GM12865 (cell line): ENCODE measurements around the gene EPB41L2.

Source experiments
- DNase-seq: peaks from one replicate; pipeline ENCODE4 v3.0.0; 2010; ENCODE audit warnings: low read depth
- H3K4me3 ChIP-seq: 2 replicates; pipeline ENCODE4 v1.5.1; 2011; ENCODE audit warnings: mild to moderate bottlenecking, low read depth, low read length, control low read depth
- TF ChIP-seq, protein P1 (sequence below): IDR thresholded peaks from 2 replicates; pipeline ENCODE4 v1.5.1; 2011; ENCODE audit warnings: low read length, control low read depth, low read depth, inconsistent platforms; ENCODE audit not compliant: insufficient read depth; ENCODE audit errors: missing control alignments

The EPB41L2 gene

DNA sequence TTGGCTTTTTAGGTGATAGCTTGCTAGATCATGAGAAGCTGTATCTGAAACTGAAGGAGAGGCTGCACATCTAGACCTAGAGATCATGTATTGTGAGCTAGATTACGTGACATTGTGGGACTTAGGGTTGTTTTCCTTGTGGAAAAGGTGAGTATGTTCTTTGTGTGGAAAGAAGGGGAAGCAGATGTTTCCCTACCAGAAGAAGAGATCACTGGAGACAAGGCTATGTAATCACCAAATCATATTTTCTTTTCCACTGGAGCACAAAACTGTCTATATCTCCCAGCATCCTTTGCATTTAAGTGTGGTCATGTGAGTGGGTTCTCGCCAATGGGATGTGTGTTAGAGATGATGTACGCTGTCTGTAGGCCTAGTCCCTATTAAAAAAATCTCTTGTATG lies 7.0 kb upstream of the EPB41L2 start:
- DNase-seq = no peak
- no peak overlapping the region for H3K4me3 ChIP-seq
- TF ChIP-seq, protein P1, sequence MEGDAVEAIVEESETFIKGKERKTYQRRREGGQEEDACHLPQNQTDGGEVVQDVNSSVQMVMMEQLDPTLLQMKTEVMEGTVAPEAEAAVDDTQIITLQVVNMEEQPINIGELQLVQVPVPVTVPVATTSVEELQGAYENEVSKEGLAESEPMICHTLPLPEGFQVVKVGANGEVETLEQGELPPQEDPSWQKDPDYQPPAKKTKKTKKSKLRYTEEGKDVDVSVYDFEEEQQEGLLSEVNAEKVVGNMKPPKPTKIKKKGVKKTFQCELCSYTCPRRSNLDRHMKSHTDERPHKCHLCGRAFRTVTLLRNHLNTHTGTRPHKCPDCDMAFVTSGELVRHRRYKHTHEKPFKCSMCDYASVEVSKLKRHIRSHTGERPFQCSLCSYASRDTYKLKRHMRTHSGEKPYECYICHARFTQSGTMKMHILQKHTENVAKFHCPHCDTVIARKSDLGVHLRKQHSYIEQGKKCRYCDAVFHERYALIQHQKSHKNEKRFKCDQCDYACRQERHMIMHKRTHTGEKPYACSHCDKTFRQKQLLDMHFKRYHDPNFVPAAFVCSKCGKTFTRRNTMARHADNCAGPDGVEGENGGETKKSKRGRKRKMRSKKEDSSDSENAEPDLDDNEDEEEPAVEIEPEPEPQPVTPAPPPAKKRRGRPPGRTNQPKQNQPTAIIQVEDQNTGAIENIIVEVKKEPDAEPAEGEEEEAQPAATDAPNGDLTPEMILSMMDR = no peak

DNA sequence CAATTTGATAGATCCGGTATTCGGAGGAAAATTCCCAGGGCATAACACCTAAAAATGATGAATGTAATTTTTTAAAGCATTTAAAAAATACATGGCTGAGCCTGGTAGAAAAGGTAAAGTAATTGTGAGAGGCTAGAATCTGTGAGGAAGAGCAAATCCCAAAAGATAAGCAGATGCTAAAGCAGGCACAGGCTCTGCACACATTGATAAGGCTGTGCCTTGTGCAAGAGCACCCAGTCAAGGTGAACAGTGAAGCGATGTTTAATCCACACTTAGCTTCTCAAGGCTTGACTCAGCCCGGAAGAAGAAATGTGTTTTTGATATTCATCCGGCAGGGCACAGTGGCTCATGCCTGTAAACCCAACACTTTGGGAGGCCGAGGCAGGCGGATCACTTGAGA lies 5.1 kb upstream of the EPB41L2 start:
- H3K4me3 ChIP-seq = no peak overlapping the region
- TF ChIP-seq, protein P1 = no peak
- no peak for DNase-seq

DNA sequence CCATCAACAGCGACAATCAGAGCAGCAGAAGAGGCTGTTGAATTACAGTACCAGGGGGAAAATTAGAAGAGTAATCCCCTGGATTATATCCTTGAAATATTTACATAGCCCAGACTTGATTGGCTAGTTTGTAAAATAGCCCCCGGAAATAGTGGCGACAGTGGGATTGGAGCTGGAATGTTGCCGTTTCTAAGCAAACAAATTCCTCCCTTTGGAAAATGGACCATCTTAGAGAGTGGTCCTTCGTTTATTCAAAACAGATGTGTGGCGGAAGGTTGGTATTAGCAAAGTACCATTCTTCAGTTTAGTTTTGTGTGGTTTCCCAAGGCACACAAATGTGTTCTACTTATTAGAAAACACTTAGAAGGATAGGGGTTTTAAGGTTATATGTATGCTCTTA lies 4.5 kb upstream of the EPB41L2 start:
- TF ChIP-seq, protein P1 = no peak
- DNase-seq = no peak
- no peak overlapping the region for H3K4me3 ChIP-seq

DNA sequence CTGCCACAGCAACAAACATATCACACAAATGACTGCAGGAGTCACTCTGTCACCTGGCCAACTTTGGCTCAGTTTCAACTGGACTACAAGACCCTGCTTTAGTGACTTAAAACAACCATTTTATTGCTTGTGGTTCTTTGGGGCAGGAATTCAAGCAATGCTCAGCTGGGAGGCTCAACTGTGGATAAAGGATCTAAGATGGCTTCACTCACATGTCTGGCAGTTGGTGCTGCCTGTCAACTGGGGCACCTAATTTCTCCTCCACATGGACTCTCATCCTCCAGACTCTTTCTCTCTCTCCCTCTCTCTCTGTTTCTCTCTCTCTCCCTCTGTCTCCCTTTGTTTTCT lies 2.8 kb upstream of the EPB41L2 start:
- DNase-seq = no peak
- TF ChIP-seq, protein P1 = no peak
- H3K4me3 ChIP-seq = no peak overlapping the region

DNA sequence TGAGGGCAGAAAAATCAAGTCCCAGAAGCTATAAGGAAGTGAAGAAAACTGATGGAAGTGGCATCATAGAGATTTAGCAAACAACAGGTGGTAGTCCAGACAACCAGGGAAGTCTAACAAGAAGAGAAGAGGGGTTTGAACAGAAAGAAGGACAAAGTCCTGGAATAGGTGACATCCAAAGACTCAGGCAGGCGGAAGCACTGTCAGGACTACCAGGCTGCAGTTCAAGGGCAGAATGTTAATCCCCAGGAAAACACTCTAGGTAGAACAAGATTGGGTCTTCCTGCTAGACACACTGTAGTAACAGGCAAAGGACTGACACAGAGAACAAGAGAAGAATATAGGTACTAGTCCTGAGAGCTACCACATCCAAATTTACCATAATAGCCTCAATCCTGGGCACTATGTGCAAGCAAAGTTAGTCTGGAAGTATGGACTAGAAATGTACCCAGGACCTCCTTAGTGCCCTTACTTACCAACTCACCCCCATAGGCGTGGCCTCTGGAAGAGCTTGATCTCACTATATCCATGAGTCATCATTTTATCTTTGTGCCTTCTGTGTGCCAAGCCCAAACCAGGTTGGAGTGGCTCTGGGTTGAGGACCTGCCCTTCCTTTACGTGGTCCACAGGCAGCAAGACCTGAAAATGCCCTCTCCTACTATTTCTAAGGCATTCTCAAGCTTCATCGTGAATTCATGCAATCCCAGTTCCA lies 2.2 kb upstream of the EPB41L2 start:
- no peak for DNase-seq
- TF ChIP-seq, protein P1 = no peak
- H3K4me3 ChIP-seq = no peak overlapping the region

DNA sequence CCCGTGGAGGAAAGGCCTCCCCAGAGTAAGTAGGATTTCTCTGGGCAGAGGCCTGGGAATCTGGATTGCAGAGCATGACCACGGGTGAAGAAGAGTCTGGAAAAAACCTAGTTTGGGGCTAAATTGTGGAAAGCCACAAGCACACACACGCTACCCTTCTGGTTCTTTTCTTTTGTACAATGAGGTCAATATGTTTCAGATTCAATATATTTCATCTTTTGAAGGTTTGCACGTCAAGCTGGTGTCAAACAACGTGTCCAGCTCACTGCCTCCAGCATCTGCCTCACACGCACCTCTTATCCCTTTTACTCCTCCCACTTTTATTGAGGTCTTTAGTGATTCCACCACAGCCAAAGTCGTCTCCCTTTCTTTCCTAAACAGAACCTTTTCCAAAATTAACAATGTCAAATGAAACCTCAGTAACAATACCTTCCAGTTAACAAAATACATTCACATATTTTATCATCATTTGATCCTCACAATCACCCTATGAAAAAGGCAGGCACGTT lies 773 bp upstream of the EPB41L2 start:
- TF ChIP-seq, protein P1 = no peak
- DNase-seq = peak; percentile 32
- H3K4me3 ChIP-seq = peak overlapping the region; percentile 97
